ENCODE results near the gene NAA10. TPM values are rescaled to one million over a fixed set of nuclear protein-coding genes. Genes with fewer than 3 reads are reported as not detected.

Gene NAA10
- total RNA-seq, 2 donors from 2014 or later: 60.1 to 66.4 TPM

DNA sequence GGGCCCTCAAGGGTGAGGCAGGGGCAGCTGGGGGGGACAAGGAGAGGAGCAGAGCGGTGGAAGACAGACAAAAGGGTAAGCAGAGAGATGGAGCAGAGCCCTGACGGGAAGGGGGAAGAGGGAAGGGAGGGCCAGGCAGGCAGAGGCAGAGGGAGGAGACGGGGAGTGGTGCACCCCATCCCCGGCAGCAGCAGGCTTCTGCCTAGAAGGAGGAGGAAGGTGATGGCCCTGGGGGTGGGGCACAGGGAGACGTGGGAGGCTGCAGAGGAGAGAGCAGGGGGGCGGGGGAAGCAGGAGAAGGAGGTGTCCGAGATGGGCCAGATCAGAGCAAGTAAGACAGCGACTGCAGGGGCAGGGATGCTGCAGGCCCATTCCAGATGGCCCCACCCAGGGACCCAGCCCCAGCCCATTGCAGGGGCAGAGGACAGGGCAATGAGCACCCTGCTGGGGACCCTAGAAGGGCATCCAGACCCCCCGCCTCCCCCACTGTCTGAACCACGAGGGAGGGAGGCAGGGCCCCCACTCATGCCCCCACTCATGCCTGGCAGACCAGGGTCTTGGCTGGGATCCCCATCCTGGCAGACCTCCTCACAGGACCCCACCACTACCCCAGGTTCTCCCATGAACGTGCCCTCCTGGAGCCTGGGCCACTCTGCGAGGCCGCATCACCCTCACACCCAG, 51.5 kb downstream of the NAA10 start:
- Histone ChIP-seq H3K27me3 (replicated peaks; ENCODE audit: insufficient read depth) (no peaks in the 10 kb centered on the region), H3K9me3 (no peaks in the 10 kb centered on the region), H3K36me3 (no peaks in the 10 kb centered on the region), H3K27ac (no peak overlapping the region), H3K4me3 (no peak overlapping the region), H3K4me1 (ENCODE audit: control insufficient read depth in 1 of 2, low read depth in 2 of 2) (peaks cover 0 to 7% of the 10 kb centered on the region in 2 donors)
- DNase-seq (ENCODE audit: low spot score): no peak
- TF ChIP-seq, protein P1, sequence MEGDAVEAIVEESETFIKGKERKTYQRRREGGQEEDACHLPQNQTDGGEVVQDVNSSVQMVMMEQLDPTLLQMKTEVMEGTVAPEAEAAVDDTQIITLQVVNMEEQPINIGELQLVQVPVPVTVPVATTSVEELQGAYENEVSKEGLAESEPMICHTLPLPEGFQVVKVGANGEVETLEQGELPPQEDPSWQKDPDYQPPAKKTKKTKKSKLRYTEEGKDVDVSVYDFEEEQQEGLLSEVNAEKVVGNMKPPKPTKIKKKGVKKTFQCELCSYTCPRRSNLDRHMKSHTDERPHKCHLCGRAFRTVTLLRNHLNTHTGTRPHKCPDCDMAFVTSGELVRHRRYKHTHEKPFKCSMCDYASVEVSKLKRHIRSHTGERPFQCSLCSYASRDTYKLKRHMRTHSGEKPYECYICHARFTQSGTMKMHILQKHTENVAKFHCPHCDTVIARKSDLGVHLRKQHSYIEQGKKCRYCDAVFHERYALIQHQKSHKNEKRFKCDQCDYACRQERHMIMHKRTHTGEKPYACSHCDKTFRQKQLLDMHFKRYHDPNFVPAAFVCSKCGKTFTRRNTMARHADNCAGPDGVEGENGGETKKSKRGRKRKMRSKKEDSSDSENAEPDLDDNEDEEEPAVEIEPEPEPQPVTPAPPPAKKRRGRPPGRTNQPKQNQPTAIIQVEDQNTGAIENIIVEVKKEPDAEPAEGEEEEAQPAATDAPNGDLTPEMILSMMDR (IDR thresholded peaks at IDR 0.05): no peak
- ATAC-seq (ENCODE audit: insufficient number of reproducible peaks, low FRiP score, low read depth): no peak

DNA sequence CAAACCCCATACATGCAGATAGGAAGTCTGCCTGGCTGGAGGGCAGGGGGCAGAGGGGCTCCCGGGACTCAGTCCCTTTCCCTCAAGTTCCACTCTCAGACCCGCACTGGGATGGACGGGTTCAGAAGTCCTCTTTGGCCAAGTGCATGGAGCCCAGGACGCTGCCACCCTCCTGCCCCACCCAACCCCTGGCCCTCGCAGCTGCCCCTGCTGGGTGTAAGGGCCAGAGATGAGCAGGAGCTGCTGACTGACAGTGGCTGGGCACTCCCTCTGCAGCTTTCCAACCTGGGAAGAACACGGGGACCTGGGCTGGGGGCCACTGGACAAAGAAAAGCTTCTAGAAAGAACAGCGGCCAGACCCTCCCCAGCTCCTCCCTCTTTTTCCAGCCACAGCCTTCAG, 52.3 kb downstream of the NAA10 start:
- TF ChIP-seq, protein P1 (IDR thresholded peaks at IDR 0.05): no peak
- no peak overlapping the region for H3K4me3 ChIP-seq
- peaks cover 0 to 7% of the 10 kb centered on the region in 2 donors for H3K4me1 ChIP-seq (ENCODE audit: control insufficient read depth in 1 of 2, low read depth in 2 of 2)
- ATAC-seq (ENCODE audit: insufficient number of reproducible peaks, low FRiP score, low read depth): no peak
- DNase-seq (ENCODE audit: low spot score): no peak
- no peaks in the 10 kb centered on the region for H3K27me3 ChIP-seq (replicated peaks; ENCODE audit: insufficient read depth)
- no peaks in the 10 kb centered on the region for H3K9me3 ChIP-seq
- H3K27ac ChIP-seq: no peak overlapping the region
- no peaks in the 10 kb centered on the region for H3K36me3 ChIP-seq

DNA sequence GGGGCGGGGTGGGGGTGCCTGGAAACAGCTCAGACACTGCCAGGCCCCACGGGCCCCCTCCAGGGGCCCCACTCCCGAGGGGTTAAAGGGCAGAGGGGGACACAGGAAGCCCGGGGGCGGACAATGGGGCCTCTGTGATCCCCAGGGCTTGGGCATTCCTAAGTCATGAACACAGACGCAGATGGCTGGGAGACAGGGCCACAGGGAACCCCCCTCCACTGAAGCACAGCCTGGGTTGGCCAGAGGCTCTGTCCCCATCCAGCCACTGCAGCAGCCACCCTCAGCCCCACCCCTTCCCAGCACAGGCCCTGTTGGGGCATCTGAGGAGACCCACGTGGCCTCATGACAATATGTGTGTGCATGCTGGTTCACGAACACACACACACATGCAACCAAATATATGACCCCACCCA, 52.7 kb downstream of the NAA10 start:
- Histone ChIP-seq H3K36me3 (no peaks in the 10 kb centered on the region), H3K4me1 (ENCODE audit: control insufficient read depth in 1 of 2, low read depth in 2 of 2) (peaks cover 0 to 7% of the 10 kb centered on the region in 2 donors), H3K4me3 (no peak overlapping the region), H3K9me3 (no peaks in the 10 kb centered on the region), H3K27ac (no peak overlapping the region), H3K27me3 (replicated peaks; ENCODE audit: insufficient read depth) (no peaks in the 10 kb centered on the region)
- DNase-seq (ENCODE audit: low spot score): no peak
- TF ChIP-seq, protein P1 (IDR thresholded peaks at IDR 0.05): no peak
- no peak for ATAC-seq (ENCODE audit: insufficient number of reproducible peaks, low FRiP score, low read depth)

DNA sequence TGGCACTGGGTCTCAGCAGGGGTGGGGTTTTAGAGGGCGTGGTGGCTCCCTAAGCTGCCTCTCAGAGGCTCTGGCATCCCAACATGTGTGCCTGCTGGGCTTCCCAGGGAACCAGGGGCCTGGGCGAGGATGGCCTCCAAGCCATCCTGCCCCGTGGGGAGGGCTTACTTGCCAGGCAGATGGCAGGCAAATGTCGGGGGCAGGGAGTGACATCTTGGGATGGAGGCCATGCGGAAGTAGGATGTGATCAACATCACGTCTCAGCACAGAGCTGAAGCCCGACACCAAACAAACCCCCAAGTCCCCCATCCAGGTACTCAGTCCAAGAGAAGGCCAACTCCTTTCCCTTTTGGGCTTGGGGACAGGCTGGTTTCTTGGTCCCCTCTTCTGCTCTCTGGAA, 53.6 kb downstream of the NAA10 start:
- H3K27ac ChIP-seq: no peak overlapping the region
- H3K36me3 ChIP-seq: no peaks in the 10 kb centered on the region

DNA sequence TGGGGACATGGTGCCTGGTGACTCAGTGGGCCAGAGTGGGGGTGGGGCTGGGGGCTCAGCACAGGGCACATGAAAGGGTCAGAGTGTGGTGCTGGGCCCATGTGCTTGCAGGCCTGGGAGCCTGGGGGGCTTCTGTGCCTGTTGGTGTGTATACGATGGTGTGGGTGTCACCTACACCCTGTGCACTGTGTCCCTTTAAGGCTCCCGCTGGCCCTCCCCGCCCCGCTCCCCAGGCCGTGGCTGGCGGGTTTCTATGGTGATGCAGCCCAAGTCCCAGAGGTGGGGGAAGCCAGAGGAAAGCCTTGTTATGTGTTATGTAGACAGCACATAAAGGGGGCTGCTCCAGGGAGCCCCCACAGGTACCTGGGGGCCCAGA, 54.4 kb downstream of the NAA10 start:
- no peaks in the 10 kb centered on the region for H3K9me3 ChIP-seq
- DNase-seq (ENCODE audit: low spot score): no peak
- TF ChIP-seq, protein P1 (IDR thresholded peaks at IDR 0.05): no peak
- no peak for ATAC-seq (ENCODE audit: insufficient number of reproducible peaks, low FRiP score, low read depth)
- no peak overlapping the region for H3K27ac ChIP-seq
- no peak overlapping the region for H3K4me3 ChIP-seq
- no peaks in the 10 kb centered on the region for H3K27me3 ChIP-seq (replicated peaks; ENCODE audit: insufficient read depth)
- H3K36me3 ChIP-seq: no peaks in the 10 kb centered on the region
- peaks cover 0 to 6% of the 10 kb centered on the region in 2 donors for H3K4me1 ChIP-seq (ENCODE audit: control insufficient read depth in 1 of 2, low read depth in 2 of 2)

More for the DNA sequence above, 53.6 kb downstream of the NAA10 start:
- ATAC-seq (ENCODE audit: insufficient number of reproducible peaks, low FRiP score, low read depth) (no peak), DNase-seq (ENCODE audit: low spot score) (no peak)
- H3K9me3 ChIP-seq: no peaks in the 10 kb centered on the region
- H3K4me3 ChIP-seq: no peak overlapping the region
- H3K27me3 ChIP-seq (replicated peaks; ENCODE audit: insufficient read depth): no peaks in the 10 kb centered on the region
- TF ChIP-seq, protein P1 (IDR thresholded peaks at IDR 0.05): no peak
- peaks cover 0 to 7% of the 10 kb centered on the region in 2 donors for H3K4me1 ChIP-seq (ENCODE audit: control insufficient read depth in 1 of 2, low read depth in 2 of 2)

Data from thoracic aorta (tissue), 2 donors.